HG03135 (cell line): ENCODE results near the gene RIPPLY1.
A peak's percentile ranks its signal among the peaks of the same experiment; 100 is the strongest.
"Not testable (repeated sequence)": the region's sequence is repeated elsewhere in the genome, so short reads cannot be mapped to it uniquely, and the experiment has no call there.

ENCODE experiments used
- ATAC-seq: cut with Tn5 transposase; IDR thresholded peaks from one replicate; pipeline ENCODE4 v1.9.1; 2021; ENCODE audit warnings: mild to moderate bottlenecking, moderate library complexity; ENCODE audit not compliant: unreplicated experiment

The RIPPLY1 gene

DNA sequence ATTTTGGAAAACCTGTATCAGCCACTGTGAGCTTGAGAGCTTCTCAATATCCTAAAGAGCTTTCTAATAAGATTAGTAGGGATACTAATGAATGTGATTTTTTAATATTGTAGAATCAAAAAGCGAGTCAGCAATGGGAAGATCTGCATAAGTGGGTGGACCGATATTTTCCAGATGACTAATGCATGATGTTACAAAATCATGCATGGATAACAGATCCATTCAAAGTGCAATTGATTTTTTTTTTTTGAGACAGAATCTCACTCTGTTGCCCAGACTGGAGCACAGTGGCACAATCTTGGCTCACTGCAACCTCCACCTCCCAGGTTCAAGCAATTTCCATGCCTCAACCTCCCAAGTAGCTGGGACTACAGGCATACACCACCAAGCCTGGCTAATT, 9.7 kb upstream of the RIPPLY1 start:
- ATAC-seq = no peak

DNA sequence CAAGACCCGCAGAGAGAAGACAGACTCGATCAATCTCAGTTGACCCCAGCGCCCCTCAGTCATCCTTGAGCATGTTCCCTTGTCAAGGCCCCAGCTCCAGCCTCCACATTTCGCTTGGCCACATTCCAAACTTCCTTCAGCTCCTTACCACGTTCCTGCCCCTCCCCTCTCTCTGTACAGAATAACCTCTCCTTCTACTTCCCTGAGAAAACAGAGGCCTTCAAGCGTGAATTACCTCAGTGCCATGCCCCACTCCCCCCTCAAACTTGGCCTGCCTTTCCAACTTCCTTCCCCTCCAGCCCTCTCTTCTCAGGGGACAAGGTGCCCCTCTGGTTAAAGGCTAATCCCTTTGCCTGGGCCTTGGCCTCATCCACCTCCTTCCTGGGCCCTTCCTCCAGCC, 3.2 kb upstream of the RIPPLY1 start:
- ATAC-seq = no peak

DNA sequence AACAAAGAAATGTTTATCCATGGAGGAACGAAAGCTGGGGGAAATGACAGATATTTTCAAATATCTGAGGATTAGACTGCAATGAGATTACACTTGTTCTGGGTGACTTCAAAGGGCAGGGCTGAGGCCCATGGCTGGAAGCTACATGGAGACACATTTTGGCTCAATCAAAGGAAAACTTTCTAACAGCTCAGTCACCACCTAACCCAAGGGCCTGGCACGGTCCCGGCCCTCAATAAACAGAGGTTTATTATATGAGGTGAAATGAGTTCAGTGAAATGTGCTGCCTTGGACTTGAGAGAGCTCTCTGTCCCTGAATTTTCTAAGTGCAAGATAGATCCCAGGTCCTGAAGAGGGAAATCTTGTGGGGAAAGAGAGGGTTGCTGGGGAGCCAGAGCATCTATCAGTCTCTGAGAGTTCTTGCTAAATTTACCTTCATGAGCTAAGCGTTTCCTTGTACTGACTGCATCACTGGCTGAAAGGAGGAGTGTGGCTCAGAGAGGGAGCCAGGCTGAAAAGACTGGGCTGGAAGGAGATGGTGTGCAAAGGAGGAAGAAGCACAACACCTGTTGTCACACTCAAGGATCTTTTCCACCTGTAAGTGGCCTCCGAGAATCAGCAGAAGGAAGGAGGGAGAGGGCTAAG, 2.0 kb upstream of the RIPPLY1 start:
- no peak for ATAC-seq

DNA sequence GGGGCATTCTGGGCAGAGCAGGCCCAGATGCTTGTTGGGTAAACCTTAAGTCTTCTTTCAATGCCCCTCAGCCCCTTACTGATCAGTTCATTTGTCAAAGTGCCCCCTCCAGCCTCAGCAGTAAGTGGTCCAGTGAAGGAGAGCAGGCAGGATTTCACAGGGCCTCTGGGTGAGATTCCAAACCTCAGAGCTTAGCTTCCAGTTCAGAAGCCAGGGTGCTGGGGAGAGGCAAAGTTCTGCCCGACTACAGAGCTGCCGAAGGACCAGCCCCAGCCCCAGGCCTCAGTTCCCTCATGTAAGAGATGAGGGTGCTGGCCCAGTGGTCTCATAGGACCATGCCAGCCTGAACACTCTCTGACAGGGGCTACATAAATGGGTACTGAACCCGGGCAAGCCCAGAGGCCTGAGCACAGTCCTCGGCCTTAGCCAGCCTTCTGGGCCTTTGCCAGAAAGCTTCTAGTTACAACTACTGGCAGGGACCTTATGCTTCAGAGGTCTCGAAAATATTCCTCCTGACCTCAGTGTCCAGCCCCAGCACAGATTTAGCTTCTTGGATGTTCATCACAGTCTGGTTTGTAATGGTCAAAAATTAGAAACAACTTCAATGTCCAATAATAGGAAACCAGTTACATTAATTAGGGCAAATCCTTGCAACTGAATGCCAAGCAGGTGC, 851 bp upstream of the RIPPLY1 start:
- no peak for ATAC-seq

DNA sequence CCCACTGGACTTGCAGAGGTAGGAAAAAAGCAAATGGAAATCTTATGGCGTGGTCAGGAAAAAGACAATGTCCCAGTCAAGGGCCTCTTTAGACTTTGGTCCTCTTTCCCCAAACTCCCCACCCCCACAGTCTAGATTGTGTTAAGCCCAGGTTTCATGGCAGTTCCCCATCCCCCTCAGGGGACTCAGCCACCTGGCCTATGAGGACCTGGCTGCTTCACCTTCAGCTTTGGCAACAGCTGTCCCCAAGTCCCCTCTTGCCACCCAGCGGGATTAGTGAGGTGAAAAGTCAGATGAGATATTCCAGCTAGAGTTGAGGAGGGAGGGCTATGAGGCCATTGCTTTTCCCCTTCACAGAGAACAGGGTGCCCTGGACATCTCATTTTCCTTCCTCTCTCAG, 457 bp downstream of the RIPPLY1 start:
- no peak for ATAC-seq

DNA sequence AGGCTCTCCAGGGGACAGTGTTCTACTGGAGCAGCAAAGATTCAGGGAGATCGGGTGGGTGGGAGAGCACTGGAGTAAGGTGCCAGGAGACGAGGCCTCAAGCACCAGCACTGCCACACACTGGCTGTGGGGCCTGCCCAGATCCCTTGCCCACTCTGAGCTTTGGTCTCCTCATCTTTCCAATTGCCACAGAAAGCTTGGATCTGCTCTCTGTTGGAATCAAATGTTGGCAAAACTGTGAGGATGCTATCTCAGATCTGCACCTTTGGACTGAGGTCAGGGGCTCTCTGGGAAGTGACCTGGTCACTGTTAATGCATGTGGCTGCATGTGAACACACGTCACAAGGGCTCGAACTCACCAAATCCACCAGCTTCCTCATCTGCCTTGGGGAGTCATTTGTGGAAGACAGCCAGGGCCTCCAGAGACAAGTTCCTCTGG, 1.3 kb downstream of the RIPPLY1 start:
- ATAC-seq = no peak

DNA sequence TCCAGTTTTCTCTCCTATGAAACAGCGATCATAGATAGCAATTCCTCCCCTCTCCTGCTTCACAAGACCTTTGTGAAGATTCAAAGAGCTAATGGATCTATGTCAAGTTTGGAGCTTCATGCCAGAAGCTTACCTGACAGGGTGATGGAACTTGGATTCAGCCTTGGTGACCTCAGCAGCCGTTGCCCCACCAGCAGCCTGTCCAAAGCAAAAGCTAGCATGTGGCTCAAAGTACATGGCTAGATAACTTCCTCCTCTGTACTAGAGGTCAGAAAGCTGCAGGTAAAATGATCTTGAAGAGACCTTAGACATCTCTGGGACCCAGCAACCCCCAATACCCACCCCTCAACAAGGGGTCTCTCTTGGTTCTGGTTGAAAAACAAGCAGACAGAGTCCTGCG, 1.8 kb downstream of the RIPPLY1 start:
- ATAC-seq = no peak

DNA sequence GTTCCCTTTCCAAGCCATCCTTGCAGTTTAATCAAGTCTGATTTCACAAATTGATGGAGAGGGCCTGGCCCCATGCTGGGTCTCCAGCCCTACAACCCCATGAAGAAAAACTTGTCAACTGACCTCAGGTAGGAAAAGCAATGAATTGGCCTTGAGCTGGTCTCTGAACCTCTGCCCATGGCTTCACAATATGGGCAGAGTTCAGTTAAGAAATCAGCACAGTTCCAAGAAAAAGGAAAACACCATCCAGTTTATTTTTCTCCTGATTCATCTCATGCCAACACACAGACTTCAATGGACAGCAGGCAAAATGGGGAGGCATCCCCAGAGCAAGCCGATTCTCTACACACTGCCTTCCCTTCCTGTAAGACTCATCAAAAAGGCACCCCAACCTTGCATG, 3.3 kb downstream of the RIPPLY1 start:
- ATAC-seq = no peak

DNA sequence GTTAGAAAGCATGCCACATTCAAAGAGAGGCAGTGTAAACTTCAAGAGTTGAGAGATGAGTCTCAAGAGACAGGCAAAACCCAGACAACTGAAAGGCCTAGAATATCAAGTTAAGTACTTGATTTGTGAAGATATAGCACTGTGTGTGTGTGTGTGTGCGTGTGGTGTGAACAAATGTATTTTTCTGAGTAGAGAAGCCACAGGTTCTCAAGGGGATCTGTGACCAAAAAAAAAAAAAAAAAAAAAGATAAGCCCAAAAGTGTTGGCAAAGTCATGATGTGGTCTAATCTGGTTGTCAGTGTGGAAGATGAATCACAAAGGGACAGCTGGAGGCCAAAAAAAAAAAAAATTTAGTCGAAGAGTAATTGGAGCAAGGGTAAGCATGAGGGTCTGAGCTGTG, 3.9 kb downstream of the RIPPLY1 start:
- no peak for ATAC-seq

DNA sequence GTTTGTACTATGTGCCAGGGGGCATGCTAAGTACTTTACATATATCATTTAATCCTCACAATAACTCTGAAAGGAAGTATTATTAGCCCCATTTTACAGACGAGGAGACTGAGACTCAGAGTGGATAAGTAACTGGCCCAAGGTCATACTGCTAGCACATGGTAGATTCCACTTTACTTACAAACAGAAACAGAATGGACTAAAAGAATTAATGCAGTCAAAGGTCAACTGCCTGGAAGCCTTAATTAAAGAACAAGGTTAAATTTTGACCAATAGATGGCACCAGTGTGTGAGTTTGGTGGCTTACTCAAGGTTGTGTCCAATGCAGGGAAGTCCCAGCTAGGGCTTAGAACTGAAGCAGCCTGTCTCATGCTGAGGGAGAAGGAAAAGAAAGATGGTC, 4.7 kb downstream of the RIPPLY1 start:
- ATAC-seq = peak; percentile 66

DNA sequence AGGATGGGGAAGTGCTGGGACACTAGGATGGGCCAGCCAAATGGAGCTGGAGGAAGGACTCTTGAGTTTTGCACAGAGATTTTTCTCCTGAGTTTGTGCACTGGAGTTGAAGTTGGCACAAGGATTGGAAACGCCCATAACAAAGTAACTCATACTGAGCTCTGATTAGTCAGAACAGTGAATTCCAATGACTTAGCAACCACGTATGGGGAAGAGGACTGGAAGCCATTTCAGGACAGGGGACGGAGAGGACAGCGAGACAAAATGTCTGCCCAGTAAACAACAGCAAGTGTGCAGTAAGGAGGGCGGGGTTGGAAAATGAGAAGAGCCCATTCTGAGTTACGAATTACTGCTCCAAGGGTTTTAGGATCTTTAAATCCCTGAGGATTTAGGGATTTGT, 5.9 kb downstream of the RIPPLY1 start:
- ATAC-seq = no peak

DNA sequence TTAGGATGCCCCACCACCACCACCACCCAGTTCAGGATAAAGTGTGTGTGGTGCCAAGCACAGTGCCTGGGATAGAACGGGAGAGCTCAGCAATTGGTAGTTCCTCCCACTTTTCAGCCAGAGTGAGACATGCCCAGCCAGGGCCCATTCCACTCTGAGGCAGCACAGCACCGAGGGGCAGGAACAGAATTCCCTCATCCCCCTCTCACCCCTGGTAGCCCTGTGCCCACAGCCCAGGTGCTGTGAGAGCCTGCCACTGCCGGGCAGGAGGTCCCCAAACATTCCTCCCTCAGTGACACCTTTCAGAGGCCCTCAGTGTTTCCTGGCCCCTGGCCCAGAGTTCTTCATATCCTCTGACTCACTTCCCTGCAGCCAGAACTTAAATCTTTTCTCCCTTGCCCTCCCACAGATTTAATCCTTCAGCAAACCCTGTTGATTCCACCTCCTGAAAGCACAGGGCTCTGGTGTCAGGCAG, 8.1 kb downstream of the RIPPLY1 start:
- no peak for ATAC-seq

DNA sequence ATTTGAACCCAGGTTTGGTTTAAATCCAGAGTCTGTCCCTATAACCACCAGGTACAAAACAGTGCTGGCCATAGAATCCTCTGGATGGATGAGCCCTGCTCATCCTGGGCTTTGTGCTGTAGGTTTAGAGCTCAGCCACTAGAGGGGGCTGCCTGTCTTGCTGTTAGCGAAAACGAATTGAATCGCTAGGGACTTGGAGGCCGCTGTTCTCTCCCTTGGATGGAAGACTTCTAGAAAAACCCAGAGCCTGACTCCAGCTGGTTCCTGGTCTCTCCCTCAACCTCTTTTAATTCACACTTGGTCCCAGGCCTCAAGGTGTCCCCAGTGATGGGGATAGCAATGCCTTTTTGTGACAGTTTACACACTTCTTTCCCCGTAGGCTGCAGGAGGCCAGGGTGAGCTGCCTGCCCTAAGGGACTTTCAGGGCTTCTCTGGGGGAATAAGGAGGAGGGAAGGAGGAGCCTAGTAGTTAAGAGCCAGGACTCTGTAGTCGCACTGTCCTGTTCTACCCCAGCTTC, 8.7 kb downstream of the RIPPLY1 start:
- ATAC-seq = peak; percentile 81

DNA sequence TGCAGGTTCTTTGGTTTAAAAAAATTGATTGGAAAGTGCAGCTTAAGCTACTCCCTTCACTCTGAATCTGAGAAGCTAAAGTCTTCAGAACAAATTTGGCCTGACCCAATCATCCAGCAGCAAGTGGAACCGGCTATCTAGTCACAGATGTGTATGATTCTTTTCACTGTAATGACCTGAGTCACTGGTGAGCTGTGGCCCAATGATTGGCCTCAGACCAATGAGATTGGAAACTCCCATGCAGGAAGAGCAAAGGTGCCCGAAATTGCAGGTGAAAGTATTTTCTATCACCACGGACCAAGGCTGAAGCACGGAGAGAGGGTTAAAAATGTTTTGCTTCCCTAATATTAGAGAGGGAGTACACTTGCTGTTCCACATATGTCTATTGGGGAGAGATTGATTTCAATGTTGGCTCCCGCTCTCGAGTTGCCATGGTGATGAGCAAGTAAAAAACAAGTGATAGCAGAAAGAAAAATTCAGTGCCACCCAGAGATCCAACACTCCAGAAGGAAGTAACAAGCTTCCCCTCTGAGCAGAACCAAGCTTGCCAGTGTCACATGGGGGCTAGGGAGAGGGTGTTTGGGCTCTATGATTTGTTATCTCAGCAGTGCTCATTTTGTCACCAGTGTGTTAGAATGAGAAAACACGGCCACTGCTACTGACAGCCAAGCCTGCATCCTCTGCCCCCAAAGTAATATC, 11.2 kb downstream of the RIPPLY1 start:
- ATAC-seq = no peak

DNA sequence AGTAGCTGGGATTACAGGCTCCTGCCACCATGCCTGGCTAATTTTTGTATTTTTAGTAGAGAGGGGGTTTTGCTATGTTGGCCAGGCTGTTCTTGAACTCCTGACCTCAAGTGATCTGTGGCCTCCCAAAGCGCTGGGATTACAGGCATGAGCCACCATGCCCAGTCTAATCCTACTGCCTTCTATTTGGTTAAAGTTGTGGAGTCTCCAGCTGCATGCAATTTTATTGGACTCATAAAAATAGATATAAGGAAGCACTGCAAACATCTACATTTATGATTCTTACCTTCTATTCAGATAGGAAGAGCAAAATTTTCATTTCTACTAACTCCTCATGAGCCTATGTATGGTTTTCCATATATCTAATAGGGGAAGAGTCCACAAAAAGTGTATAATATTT, 13.7 kb downstream of the RIPPLY1 start:
- no peak for ATAC-seq

DNA sequence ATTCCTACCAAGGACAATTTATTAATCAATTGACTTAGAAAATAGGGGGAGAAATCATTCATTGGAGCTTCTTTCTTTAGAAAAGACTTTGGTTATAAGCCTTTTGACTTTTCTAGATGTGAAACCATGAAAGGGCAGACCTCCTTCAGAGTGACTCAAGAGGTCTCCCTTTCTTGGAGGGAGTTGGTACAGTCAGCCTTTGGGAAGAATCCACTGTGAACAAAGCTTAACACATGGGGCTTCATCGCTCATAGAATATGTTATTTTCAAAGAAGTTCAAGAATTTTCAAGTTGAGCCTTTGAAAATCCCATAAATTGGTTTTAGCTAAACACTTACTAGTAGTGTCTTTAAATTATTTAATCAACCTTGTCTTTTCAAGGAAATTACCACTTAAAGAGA, 28.0 kb downstream of the RIPPLY1 start:
- no peak for ATAC-seq

DNA sequence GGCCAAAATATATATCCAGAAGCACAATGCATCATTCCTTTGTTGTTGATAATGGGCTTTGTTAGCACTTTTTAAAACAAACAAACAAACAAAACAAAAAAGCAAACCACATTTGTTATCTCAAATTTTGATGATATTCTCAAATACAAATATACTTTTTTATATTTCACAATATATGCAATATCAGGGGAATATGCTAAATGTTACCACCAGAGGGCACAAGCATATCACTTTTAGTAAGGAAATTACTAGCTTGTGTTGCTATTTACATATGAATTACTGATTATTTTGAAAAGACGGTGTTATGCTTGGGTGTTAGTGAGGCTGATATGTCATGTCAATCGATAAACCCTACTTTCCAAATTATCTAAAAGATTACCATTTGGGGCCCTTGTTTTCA, 29.1 kb downstream of the RIPPLY1 start:
- ATAC-seq = no peak

DNA sequence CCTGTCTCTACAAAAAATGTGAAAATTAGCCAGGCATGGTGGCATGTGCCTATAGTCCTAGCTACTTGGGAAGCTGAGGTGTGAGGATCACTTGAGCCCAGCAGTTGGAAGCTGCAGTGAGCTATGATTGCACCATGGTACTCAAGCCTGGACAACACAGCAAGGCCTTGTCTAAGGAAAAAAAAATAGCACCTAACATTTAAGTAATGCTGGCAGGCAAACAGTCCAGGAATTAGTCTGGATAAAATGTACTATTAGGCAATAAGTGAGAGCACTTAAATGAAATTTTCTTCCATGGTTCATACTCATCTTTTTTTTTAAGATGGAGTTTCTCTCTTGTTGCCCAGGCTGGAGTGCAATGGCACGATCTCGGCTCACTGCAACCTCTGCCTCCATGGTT, 30.3 kb downstream of the RIPPLY1 start:
- not testable (repeated sequence) for ATAC-seq

DNA sequence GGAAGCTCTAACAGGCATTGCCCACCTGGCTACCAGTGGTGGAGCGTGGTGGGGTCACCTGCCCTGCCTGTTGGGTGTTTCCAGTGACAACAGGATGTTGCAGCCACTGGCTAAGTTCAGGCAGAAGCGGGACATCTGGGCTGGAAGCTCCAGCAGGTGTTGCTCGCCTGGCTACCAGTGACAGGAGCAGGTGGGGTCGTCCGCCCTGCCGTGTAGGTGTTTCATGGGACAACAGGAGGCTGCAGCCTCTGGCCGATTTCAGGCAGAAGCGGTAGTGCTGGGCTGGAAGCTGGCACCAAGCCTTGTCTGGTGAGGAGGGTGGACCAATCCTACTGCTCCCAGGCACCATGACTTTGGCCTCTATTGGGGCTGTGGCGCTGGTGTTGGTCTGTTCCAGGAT, 39.4 kb downstream of the RIPPLY1 start:
- no peak for ATAC-seq

DNA sequence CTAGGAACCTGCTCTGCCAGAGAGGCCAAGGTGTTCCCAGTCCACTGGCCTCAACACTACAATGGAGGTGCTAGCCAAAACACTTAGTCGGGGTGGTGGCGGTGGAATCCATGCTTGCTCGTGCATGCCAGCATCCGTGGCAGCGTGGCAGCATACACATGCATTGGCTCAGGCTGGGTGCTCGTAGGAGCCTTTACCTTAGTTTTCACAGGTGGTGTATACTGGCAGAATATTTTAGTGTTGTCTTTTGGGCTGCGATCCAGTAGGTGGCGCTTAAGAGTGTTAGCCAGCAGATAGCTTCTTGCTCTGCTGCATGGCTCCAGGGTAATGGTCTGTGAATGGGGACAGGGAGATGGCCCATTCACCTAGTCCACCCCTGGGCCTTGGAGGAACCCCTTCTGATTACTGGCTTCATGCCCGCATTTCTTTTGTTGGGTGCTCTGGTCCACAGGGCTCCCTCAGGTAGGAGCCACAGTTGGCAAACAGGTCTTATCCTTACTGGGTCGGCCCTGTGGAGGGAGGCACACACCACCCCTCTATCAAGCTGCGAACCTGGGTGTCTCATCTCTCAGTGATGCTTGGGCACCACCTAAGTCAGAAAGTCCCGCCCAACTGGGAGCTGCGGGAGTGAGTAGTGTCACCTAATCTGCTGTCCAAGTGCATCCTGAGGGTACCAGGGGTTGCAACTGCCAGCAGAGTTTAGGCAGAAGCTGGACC, 40.0 kb downstream of the RIPPLY1 start:
- ATAC-seq = no peak
